ENCODE data around the gene NOP58.
A peak's percentile ranks its signal among the peaks of the same experiment; 100 is the strongest.
"Not testable (repeated sequence)": the region's sequence is repeated elsewhere in the genome, so short reads cannot be mapped to it uniquely, and the experiment has no call there.

NOP58 gene

GRCh38 chr2:202265467-202266277 lies at the start of gene NOP58:
Gene NOP58 (plus strand): TSS chr2:202265763. CDS start chr2:202265942, 179 bp downstream.
- peak; percentile 99 for DNase-seq

- peak; percentile 40 for DNase-seq
Measured at GRCh38 chr2:202221873-202222272, 43.7 kb upstream of the NOP58 start.

- peak; percentile 54 for DNase-seq
Measured at GRCh38 chr2:202237787-202238233, 27.8 kb upstream of the NOP58 start.

- peak; percentile 96 for DNase-seq
Measured at GRCh38 chr2:202238234-202239197, 27.0 kb upstream of the NOP58 start, which contains the start of gene SUMO1. Gene SUMO1 (minus strand): TSS chr2:202238597. CDS start chr2:202238451, 146 bp downstream.

GRCh38 chr2:202247710-202248109 lies 17.9 kb upstream of the NOP58 start:
- DNase-seq = not testable (repeated sequence)

- DNase-seq = no peak
Measured at GRCh38 chr2:202249521-202250253, 15.9 kb upstream of the NOP58 start.

- no peak for DNase-seq
Measured at GRCh38 chr2:202251494-202251893, 14.1 kb upstream of the NOP58 start.

- DNase-seq = no peak
Measured at GRCh38 chr2:202261531-202261930, 4.0 kb upstream of the NOP58 start.

- peak; percentile 55 for DNase-seq
Measured at GRCh38 chr2:202267495-202267894, 1.9 kb downstream of the NOP58 start.

- DNase-seq = peak; percentile 65
Measured at GRCh38 chr2:202269585-202269984, 4.0 kb downstream of the NOP58 start.

- DNase-seq = no peak
Measured at GRCh38 chr2:202270487-202270886, 4.9 kb downstream of the NOP58 start.

GRCh38 chr2:202276078-202276720 lies 10.6 kb downstream of the NOP58 start:
- DNase-seq = not testable (repeated sequence)

- no peak for DNase-seq
Measured at GRCh38 chr2:202278036-202278760, 12.6 kb downstream of the NOP58 start.

GRCh38 chr2:202278944-202279343 lies 13.4 kb downstream of the NOP58 start:
- DNase-seq = peak; percentile 71

- no peak for DNase-seq
Measured at GRCh38 chr2:202286595-202286994, 21.0 kb downstream of the NOP58 start.

- DNase-seq = no peak
Measured at GRCh38 chr2:202289394-202290204, 24.0 kb downstream of the NOP58 start.

- no peak for DNase-seq
Measured at GRCh38 chr2:202290316-202290715, 24.8 kb downstream of the NOP58 start.

- no peak for DNase-seq
Measured at GRCh38 chr2:202290970-202291369, 25.4 kb downstream of the NOP58 start.

GRCh38 chr2:202299712-202300111 lies 34.1 kb downstream of the NOP58 start:
- DNase-seq = no peak

GRCh38 chr2:202306034-202306433 lies 40.5 kb downstream of the NOP58 start:
- no peak for DNase-seq

GRCh38 chr2:202307690-202308089 lies 42.1 kb downstream of the NOP58 start:
- no peak for DNase-seq

Data from hematopoietic multipotent progenitor cell treated with erythropoietin and hydrocortisone succinate and interleukin-3 and kit ligand, for 6 days (in vitro differentiated cells).